HG03135 (cell line): ENCODE results near the gene NEIL3.

Source experiments
- ATAC-seq: cut with Tn5 transposase; IDR thresholded peaks from one replicate; pipeline ENCODE4 v1.9.1; 2021; ENCODE audit warnings: mild to moderate bottlenecking, moderate library complexity; ENCODE audit not compliant: unreplicated experiment

NEIL3 gene

GRCh38 chr4:177356921-177357320 lies 47.2 kb downstream of the NEIL3 start:
- no peak for ATAC-seq

GRCh38 chr4:177367336-177367735 lies 57.7 kb downstream of the NEIL3 start:
- no peak for ATAC-seq

- ATAC-seq, result no peak
These were observed 59.7 kb downstream of the NEIL3 start for GRCh38 chr4:177369372-177369771.

GRCh38 chr4:177371461-177371860 lies 61.8 kb downstream of the NEIL3 start:
- no peak for ATAC-seq

GRCh38 chr4:177374966-177375365 lies 65.3 kb downstream of the NEIL3 start:
- no peak for ATAC-seq

GRCh38 chr4:177375372-177375771 lies 65.7 kb downstream of the NEIL3 start:
- no peak for ATAC-seq

GRCh38 chr4:177376024-177376423 lies 66.3 kb downstream of the NEIL3 start:
- no peak for ATAC-seq

GRCh38 chr4:177380730-177381287 lies 71.1 kb downstream of the NEIL3 start:
- no peak for ATAC-seq

GRCh38 chr4:177381762-177382310 lies 72.2 kb downstream of the NEIL3 start:
- ATAC-seq, result no peak

- no peak for ATAC-seq
These were observed 75.3 kb downstream of the NEIL3 start for GRCh38 chr4:177384856-177385397.

GRCh38 chr4:177385576-177386277 lies 76.1 kb downstream of the NEIL3 start:
- ATAC-seq, result no peak

GRCh38 chr4:177386278-177386815 lies 76.7 kb downstream of the NEIL3 start:
- no peak for ATAC-seq

- ATAC-seq, result no peak
These were observed 81.6 kb downstream of the NEIL3 start for GRCh38 chr4:177391287-177391686.

GRCh38 chr4:177391953-177392352 lies 82.3 kb downstream of the NEIL3 start:
- ATAC-seq, result no peak

- peak; percentile 66 for ATAC-seq
These were observed 83.6 kb downstream of the NEIL3 start for GRCh38 chr4:177393236-177393635.

- ATAC-seq, result no peak
These were observed 86.7 kb downstream of the NEIL3 start for GRCh38 chr4:177396352-177396751.

- no peak for ATAC-seq
These were observed 90.4 kb downstream of the NEIL3 start for GRCh38 chr4:177400030-177400429.

- no peak for ATAC-seq
These were observed 92.1 kb downstream of the NEIL3 start for GRCh38 chr4:177401658-177402273.

- no peak for ATAC-seq
These were observed 94.1 kb downstream of the NEIL3 start for GRCh38 chr4:177403746-177404145.

- ATAC-seq, result no peak
These were observed 94.7 kb downstream of the NEIL3 start for GRCh38 chr4:177404342-177404741.

- no peak for ATAC-seq
These were observed 95.3 kb downstream of the NEIL3 start for GRCh38 chr4:177404986-177405385.

- ATAC-seq, result no peak
These were observed 95.8 kb downstream of the NEIL3 start for GRCh38 chr4:177405508-177405907.
